K562 (cell line): ENCODE measurements around the gene NPC1L1. TPM values are rescaled to one million over a fixed set of nuclear protein-coding genes. Genes with fewer than 3 reads are reported as not detected.

Source experiments
- CCNT2 ChIP-seq: IDR thresholded peaks from 2 replicates; pipeline ENCODE4 v1.6.1; 2011; ENCODE audit warnings: borderline replicate concordance, low read depth, mild to moderate bottlenecking, moderate library complexity, mixed read lengths, low read length; ENCODE audit not compliant: insufficient read length; ENCODE audit errors: extremely low read depth
- CTBP1 ChIP-seq: fragments of 450-650 bp; IDR thresholded peaks from 2 replicates; pipeline ENCODE4 v1.6.1; 2016; ENCODE audit warnings: borderline replicate concordance
- ILK ChIP-seq: fragments of 450-650 bp; IDR thresholded peaks from 2 replicates; pipeline ENCODE4 v1.6.1; 2016; ENCODE audit warnings: missing genetic modification characterization, low read depth, mild to moderate bottlenecking, missing compliant biosample characterization, moderate library complexity, borderline replicate concordance
- KLF13 ChIP-seq: fragments of 450-650 bp; IDR thresholded peaks from 2 replicates; pipeline ENCODE4 v1.6.1; 2016; ENCODE audit warnings: missing genetic modification characterization, low read depth, mild to moderate bottlenecking, missing compliant biosample characterization, moderate library complexity, borderline replicate concordance
- MTA3 ChIP-seq: fragments of 450-650 bp; formaldehyde crosslinking; IDR thresholded peaks from 2 replicates; pipeline ENCODE4 v1.6.1; 2017; ENCODE audit warnings: mild to moderate bottlenecking, borderline replicate concordance
- PATZ1 ChIP-seq: fragments of 250-450 bp; sonication (Bioruptor Pico); IDR thresholded peaks from 2 replicates; pipeline ENCODE4 v1.5.0; 2020; ENCODE audit warnings: mild to moderate bottlenecking, borderline replicate concordance
- PKNOX1 ChIP-seq: fragments of 450-650 bp; IDR thresholded peaks from 2 replicates; pipeline ENCODE4 v1.6.1; 2016
- SMARCE1 ChIP-seq: fragments of 450-650 bp; IDR thresholded peaks from 2 replicates; pipeline ENCODE4 v1.7.1; 2016; ENCODE audit warnings: mild to moderate bottlenecking
- SRSF1 ChIP-seq: fragments of 200-400 bp; formaldehyde crosslinking; IDR thresholded peaks from 2 replicates; pipeline ENCODE4 v1.6.1; 2017; ENCODE audit warnings: mild to moderate bottlenecking, low read depth, low read length, moderate library complexity
- TAL1 ChIP-seq: fragments of 450-650 bp; IDR thresholded peaks from 2 replicates; pipeline ENCODE4 v1.6.1; 2016; ENCODE audit warnings: mild to moderate bottlenecking
- TFE3 ChIP-seq: fragments of 450-650 bp; formaldehyde crosslinking; IDR thresholded peaks from 2 replicates; pipeline ENCODE4 v1.4.0; 2020; ENCODE audit warnings: mild to moderate bottlenecking, mixed read lengths
- THRAP3 ChIP-seq: fragments of 450-650 bp; IDR thresholded peaks from 2 replicates; pipeline ENCODE4 v1.6.1; 2016; ENCODE audit warnings: mild to moderate bottlenecking, inconsistent platforms, borderline replicate concordance
- UBTF ChIP-seq, 2 experiments: IDR thresholded peaks; 2 replicates each; pipeline ENCODE4 v1.6.1; 2012; ENCODE audit warnings: improper control_type of control experiment in 2 of 2, low read depth in 2 of 2, low read length in 2 of 2, borderline replicate concordance in 1 of 2
- ZBTB33 ChIP-seq: sonication (generic); formaldehyde crosslinking; IDR thresholded peaks from 2 replicates; pipeline ENCODE4 v1.8.1; 2023; ENCODE audit warnings: mild to moderate bottlenecking, missing genetic modification reagents
- ZBTB7A ChIP-seq: IDR thresholded peaks from 2 replicates; pipeline ENCODE4 v1.6.1; 2011; ENCODE audit warnings: low read depth, mild to moderate bottlenecking, low read length, moderate library complexity, borderline replicate concordance; ENCODE audit not compliant: control insufficient read depth
- ZFX ChIP-seq: sonication (generic); formaldehyde crosslinking; IDR thresholded peaks from 2 replicates; pipeline ENCODE4 v1.8.0; 2022; ENCODE audit warnings: mild to moderate bottlenecking, missing genetic modification reagents, moderate library complexity
- ZSCAN32 ChIP-seq: fragments of 450-650 bp; formaldehyde crosslinking; IDR thresholded peaks from 2 replicates; pipeline ENCODE4 v1.4.0; 2020; ENCODE audit warnings: mild to moderate bottlenecking, moderate library complexity
- polyA plus RNA-seq, 8 experiments: library from polyadenylated mRNA; depleted of rRNA in 4 of 8; stranded (reverse) in 5 of 8; unstranded in 3 of 8; fragments of >200 nt; fragmentation: Nextera tagmentation in 2 of 8; fragmentation: Illumina TruSeq in 1 of 8; extraction: Ambion mirVana in 2 of 8; extraction: Trizol in 1 of 8; gene quantifications; 2 replicates each; pipeline versions ENCODE4 v1.2.1 to v1.2.3, GENCODE V29; 2011 to 2014; ENCODE audit warnings: inconsistent platforms in 1 of 8, missing spikeins in 1 of 8
- total RNA-seq, 7 experiments: library from RNA; depleted of rRNA in 6 of 7; stranded (reverse); fragments of >200 nt in 6 of 7; fragmentation: Illumina TruSeq in 2 of 7; extraction: Trizol in 2 of 7; gene quantifications; 2 replicates each; pipeline versions ENCODE4 v1.2.1 to v1.2.3, GENCODE V29; 2011 to 2021; ENCODE audit warnings: low replicate concordance in 1 of 7

The NPC1L1 gene
- total and polyA plus RNA-seq, 9 of the 15 experiments (the other 6 are each of a cell fraction or from before 2014, with no cell fraction given): 0.01 to 0.18 (median 0.07) TPM; not detected in 4

- TF ChIP-seq ZFX (CRISPR knock-in tag): peak; percentile 53
- TF ChIP-seq ZSCAN32: no peak
- no peak for TF ChIP-seq MTA3
- TF ChIP-seq PATZ1: no peak
- TF ChIP-seq SMARCE1: peak; percentile 74; the same call in 1 of the 2 replicates
- no peak for TF ChIP-seq THRAP3
- no peak for TF ChIP-seq SRSF1
- TF ChIP-seq TFE3: no peak
- 0 out of 4 replicates have a peak, but pooled peaks of 1 of the 2 experiments have one; percentile 55 for TF ChIP-seq UBTF (IDR thresholded peaks at IDR 0.05; ENCODE audit: borderline replicate concordance in 1 of 2, low read depth in 2 of 2, low read length in 2 of 2)
- TF ChIP-seq TAL1: peak; percentile 67
- TF ChIP-seq CCNT2: peak; percentile 42
- TF ChIP-seq ZBTB33: 0 out of 2 replicates have a peak, but pooled peaks have one; percentile 39
- TF ChIP-seq PKNOX1: no peak
- no peak; the same call in 1 of the 2 replicates for TF ChIP-seq KLF13
- TF ChIP-seq ILK (tag): no peak
- TF ChIP-seq CTBP1: peak; percentile 72
- TF ChIP-seq ZBTB7A: 0 out of 2 replicates have a peak, but pooled peaks have one; percentile 33
Measured at GRCh38 chr7:44565795-44566559, 24.8 kb upstream of the NPC1L1 start (continued).
